ENCODE measurements around the gene TMEM123.

- no peak for TF ChIP-seq ZSCAN29 (IDR thresholded peaks at IDR 0.05)
- no peak for TF ChIP-seq BACH1 (IDR thresholded peaks at IDR 0.05; ENCODE audit: borderline replicate concordance)
- no peak for TF ChIP-seq JUNB (IDR thresholded peaks at IDR 0.05)
- TF ChIP-seq, protein P1, sequence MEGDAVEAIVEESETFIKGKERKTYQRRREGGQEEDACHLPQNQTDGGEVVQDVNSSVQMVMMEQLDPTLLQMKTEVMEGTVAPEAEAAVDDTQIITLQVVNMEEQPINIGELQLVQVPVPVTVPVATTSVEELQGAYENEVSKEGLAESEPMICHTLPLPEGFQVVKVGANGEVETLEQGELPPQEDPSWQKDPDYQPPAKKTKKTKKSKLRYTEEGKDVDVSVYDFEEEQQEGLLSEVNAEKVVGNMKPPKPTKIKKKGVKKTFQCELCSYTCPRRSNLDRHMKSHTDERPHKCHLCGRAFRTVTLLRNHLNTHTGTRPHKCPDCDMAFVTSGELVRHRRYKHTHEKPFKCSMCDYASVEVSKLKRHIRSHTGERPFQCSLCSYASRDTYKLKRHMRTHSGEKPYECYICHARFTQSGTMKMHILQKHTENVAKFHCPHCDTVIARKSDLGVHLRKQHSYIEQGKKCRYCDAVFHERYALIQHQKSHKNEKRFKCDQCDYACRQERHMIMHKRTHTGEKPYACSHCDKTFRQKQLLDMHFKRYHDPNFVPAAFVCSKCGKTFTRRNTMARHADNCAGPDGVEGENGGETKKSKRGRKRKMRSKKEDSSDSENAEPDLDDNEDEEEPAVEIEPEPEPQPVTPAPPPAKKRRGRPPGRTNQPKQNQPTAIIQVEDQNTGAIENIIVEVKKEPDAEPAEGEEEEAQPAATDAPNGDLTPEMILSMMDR (IDR thresholded peaks at IDR 0.05 in 2 of 3, conservative IDR thresholded peaks at IDR 0.05 in 1 of 3; ENCODE audit: control insufficient read depth in 2 of 3, extremely low read depth in 1 of 3, insufficient read depth in 1 of 3, low read depth in 3 of 3, low read length in 3 of 3) = no peak
- no peak for TF ChIP-seq YY1 (IDR thresholded peaks at IDR 0.05; ENCODE audit: low read depth, low read length)
These were observed 21.2 kb downstream of the TMEM123 start for GRCh38 chr11:102431404-102431803.

Data from GM12878 (cell line).